CD4-positive, CD25-positive, alpha-beta regulatory T cell (primary cell): Measurements from ENCODE around the gene USP8. TPM values are rescaled to one million over a fixed set of nuclear protein-coding genes. Genes with fewer than 3 reads are reported as not detected.
"Not testable (repeated sequence)": the region's sequence is repeated elsewhere in the genome, so short reads cannot be mapped to it uniquely, and the experiment has no call there.

Experiments used
- ATAC-seq, 2 donors: fragments of 150-1000 bp; cut with Tn5 transposase; one replicate each; pipeline ENCODE4 v1.10.0; 2021; ENCODE audit warnings: low read depth in 2 of 2, moderate number of reproducible peaks in 2 of 2, moderate library complexity in 1 of 2
- DNase-seq, 3 donors: peaks; one replicate each; pipeline versions ENCODE4 v3.0.0 to v3.0.0-alpha.2; 2012 to 2022; ENCODE audit warnings: mixed read lengths in 1 of 3
- H3K27ac ChIP-seq: one replicate; pipeline ENCODE4 v1.7.0; 2013; ENCODE audit warnings: mild to moderate bottlenecking, low read length; ENCODE audit not compliant: insufficient read depth, poor library complexity, severe bottlenecking
- H3K27me3 ChIP-seq: one replicate; pipeline ENCODE4 v1.7.0; 2013; ENCODE audit warnings: low read length; ENCODE audit not compliant: control insufficient read depth, insufficient read depth
- H3K36me3 ChIP-seq: one replicate; pipeline ENCODE4 v1.7.0; 2013; ENCODE audit warnings: mild to moderate bottlenecking, low read length, moderate library complexity; ENCODE audit not compliant: control insufficient read depth, insufficient read depth
- H3K4me1 ChIP-seq: 2 replicates; pipeline ENCODE4 v1.7.0; 2013; ENCODE audit warnings: mild to moderate bottlenecking, low read length; ENCODE audit not compliant: insufficient read depth, control insufficient read depth, poor library complexity, severe bottlenecking
- H3K4me3 ChIP-seq: one replicate; pipeline ENCODE4 v1.7.0; 2013; ENCODE audit warnings: low read depth, mild to moderate bottlenecking, low read length, moderate library complexity
- H3K9me3 ChIP-seq, 2 experiments: 1 replicate in 1 of 2; 2 replicates in 1 of 2; pipeline ENCODE4 v1.7.0; 2013; ENCODE audit warnings: low read length in 2 of 2, mild to moderate bottlenecking in 1 of 2, moderate library complexity in 1 of 2; ENCODE audit not compliant: control insufficient read depth in 2 of 2
- H3K27ac Mint-ChIP-seq, 3 donors: one replicate each; pipeline ENCODE4 v1.8.0; 2020 to 2022; ENCODE audit warnings: mild to moderate bottlenecking in 3 of 3, mixed read lengths in 3 of 3, moderate library complexity in 2 of 3
- H3K27me3 Mint-ChIP-seq: one replicate; pipeline ENCODE4 v1.8.0; 2022; ENCODE audit warnings: mild to moderate bottlenecking, mixed read lengths
- H3K36me3 Mint-ChIP-seq: one replicate; pipeline ENCODE4 v1.8.0; 2020; ENCODE audit warnings: mixed read lengths
- H3K4me1 Mint-ChIP-seq, 4 donors: one replicate each; pipeline ENCODE4 v1.8.0; 2020 to 2022; ENCODE audit warnings: mixed read lengths in 4 of 4, mild to moderate bottlenecking in 1 of 4
- H3K4me3 Mint-ChIP-seq, 4 donors: one replicate each; pipeline ENCODE4 v1.8.0; 2020 to 2022; ENCODE audit warnings: mild to moderate bottlenecking in 4 of 4, mixed read lengths in 4 of 4, moderate library complexity in 3 of 4
- H3K9me3 Mint-ChIP-seq, 7 donors: one replicate each; pipeline ENCODE4 v1.8.0; 2020 to 2022; ENCODE audit warnings: mixed read lengths in 7 of 7, mild to moderate bottlenecking in 3 of 7, moderate library complexity in 2 of 7
- polyA plus RNA-seq, 4 donors: library from polyadenylated mRNA; unstranded; fragments of 300-500 nt; fragmentation: Illumina TruSeq; gene quantifications; one replicate each; pipeline ENCODE4 v1.2.3, GENCODE V29; 2021
- total RNA-seq: library from RNA; stranded (reverse); gene quantifications from one replicate; pipeline ENCODE4 v1.2.3, GENCODE V29; 2022

Gene USP8
- total and polyA plus RNA-seq, 5 donors from 2014 or later = 35.4 to 76.8 (median 48.3) TPM

DNA sequence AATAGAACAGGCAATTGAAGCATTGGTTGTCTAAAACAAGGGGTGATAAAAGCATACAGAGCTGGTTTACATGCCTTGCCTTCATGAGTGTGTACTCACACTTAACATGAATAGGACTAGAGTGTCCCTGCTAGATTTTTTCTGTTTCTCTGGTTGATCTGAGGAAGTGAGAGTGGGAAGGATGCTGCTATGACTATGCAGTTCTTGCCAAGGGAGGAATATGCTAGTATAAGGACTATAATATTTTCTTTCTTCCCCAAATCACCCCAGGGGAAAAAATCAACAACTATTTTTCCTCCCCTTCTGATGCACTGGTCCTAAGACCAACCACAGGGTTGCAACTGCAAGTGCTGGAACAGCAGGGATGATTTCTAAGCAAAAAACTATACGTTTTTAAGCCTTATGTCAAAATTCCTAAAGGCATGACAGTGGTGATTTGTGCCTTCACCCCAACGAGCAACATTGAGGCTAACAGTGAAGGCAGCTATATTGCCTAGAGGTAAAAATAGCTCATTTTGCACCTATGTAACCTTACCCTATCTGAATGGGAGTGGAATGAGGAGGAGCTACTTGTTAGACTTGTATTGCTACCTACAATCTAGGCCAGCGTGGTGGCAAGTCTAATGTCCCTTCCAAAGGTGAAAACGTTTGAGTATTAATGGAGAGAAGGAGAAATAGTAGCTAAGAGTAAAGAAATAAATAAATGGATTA, 33.5 kb upstream of the USP8 start:
- Histone ChIP-seq H3K27me3 (no peaks in the 10 kb centered on the region), H3K27ac (no peak overlapping the region), H3K4me3 (no peak overlapping the region), H3K36me3 (no peaks in the 10 kb centered on the region), H3K4me1 (no peaks in the 10 kb centered on the region), H3K9me3 (no peaks in the 10 kb centered on the region)
- Mint-ChIP-seq H3K9me3 (peaks cover 0 to 1% (median 0%) of the 10 kb centered on the region in 7 donors), H3K36me3 (peaks cover 5% of the 10 kb centered on the region), H3K27me3 (no peaks in the 10 kb centered on the region), H3K4me3 (no peak overlapping the region), H3K27ac (no peak overlapping the region), H3K4me1 (no peaks in the 10 kb centered on the region)
- ATAC-seq (no peak), DNase-seq (no peak)

DNA sequence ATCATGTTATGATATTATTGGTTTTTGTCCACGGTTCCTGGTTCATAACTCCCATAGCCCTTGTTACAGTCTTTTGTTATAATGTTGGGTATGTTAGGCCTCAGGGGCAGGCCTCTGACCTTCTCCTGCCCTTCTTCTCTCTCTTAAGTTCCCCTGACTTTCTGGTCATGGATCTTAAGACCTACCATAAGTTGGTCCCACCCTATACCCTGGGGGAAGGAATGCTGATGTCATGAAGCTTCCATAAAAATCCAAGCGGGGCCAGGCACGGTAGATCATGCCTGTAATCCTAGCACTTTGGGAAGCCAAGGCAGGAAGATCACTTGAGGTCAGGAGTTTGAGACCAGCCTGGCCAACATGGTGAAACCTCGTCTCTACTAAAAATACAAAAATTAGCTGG, 32.6 kb upstream of the USP8 start:
- not testable (repeated sequence) for H3K4me3 ChIP-seq, H3K36me3 Mint-ChIP-seq, H3K9me3 ChIP-seq, H3K4me1 ChIP-seq, H3K4me1 Mint-ChIP-seq, H3K36me3 ChIP-seq, H3K9me3 Mint-ChIP-seq, H3K27ac ChIP-seq, DNase-seq, H3K27me3 Mint-ChIP-seq, ATAC-seq, H3K27ac Mint-ChIP-seq, H3K4me3 Mint-ChIP-seq, H3K27me3 ChIP-seq

DNA sequence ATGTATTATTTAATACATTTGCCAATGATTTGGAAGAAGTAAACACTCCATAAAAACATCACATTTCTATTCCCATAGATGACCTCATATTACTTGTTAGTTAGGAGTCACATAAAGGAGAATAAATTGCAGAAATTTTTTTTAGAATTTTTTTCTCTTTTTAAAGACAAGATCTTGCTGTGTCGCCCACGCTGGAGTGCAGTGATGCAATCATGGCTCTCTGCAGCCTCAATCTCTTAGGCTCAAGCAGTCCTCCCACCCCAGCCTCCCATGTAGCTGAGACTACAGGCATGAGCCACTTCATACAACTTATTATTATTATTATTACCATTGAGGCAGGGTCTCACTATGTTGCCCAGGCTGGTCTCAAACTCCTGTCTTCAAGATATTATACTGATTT, 12.3 kb upstream of the USP8 start:
- Histone ChIP-seq H3K27me3 (no peaks in the 10 kb centered on the region), H3K4me3 (no peak overlapping the region), H3K27ac (no peak overlapping the region), H3K9me3 (no peaks in the 10 kb centered on the region), H3K4me1 (no peaks in the 10 kb centered on the region), H3K36me3 (no peaks in the 10 kb centered on the region)
- Mint-ChIP-seq H3K4me3 (no peak overlapping the region), H3K27ac (no peak overlapping the region), H3K4me1 (peaks cover 0 to under 1% (median 0%) of the 10 kb centered on the region in 4 donors), H3K9me3 (peaks cover 0 to 1% (median 0%) of the 10 kb centered on the region in 7 donors), H3K27me3 (peaks cover 30% of the 10 kb centered on the region), H3K36me3 (no peaks in the 10 kb centered on the region)
- DNase-seq (no peak), ATAC-seq (no peak)

DNA sequence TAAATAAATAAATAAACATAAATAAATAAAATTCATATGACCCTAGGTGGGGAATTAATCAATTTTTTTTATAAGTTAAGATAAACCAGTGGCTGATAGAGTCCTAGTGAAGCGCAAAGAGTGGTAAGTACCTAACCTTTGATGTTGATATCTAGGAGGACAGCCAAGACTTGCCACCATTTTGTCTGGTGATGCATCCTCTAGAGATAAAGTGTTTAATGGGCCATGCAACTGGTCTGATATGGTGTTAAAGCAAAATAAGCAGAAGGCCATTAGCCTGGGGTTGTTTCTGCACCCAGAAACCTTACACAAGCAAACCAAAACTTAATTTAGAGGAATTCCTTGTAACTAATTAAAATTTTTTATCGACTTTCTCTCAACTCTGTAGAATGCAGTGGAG, 9.6 kb upstream of the USP8 start:
- DNase-seq (no peak), ATAC-seq (no peak)
- no peak overlapping the region for H3K4me3 Mint-ChIP-seq
- no peaks in the 10 kb centered on the region for H3K9me3 ChIP-seq
- no peak overlapping the region for H3K4me3 ChIP-seq
- H3K27me3 ChIP-seq = no peaks in the 10 kb centered on the region
- H3K27ac Mint-ChIP-seq = no peak overlapping the region
- no peaks in the 10 kb centered on the region for H3K4me1 ChIP-seq
- peaks cover 0 to 1% (median 0%) of the 10 kb centered on the region in 7 donors for H3K9me3 Mint-ChIP-seq
- no peak overlapping the region for H3K27ac ChIP-seq
- H3K36me3 Mint-ChIP-seq = no peaks in the 10 kb centered on the region
- peaks cover 0 to 4% (median 0%) of the 10 kb centered on the region in 4 donors for H3K4me1 Mint-ChIP-seq
- peaks cover 14% of the 10 kb centered on the region for H3K27me3 Mint-ChIP-seq
- no peaks in the 10 kb centered on the region for H3K36me3 ChIP-seq

DNA sequence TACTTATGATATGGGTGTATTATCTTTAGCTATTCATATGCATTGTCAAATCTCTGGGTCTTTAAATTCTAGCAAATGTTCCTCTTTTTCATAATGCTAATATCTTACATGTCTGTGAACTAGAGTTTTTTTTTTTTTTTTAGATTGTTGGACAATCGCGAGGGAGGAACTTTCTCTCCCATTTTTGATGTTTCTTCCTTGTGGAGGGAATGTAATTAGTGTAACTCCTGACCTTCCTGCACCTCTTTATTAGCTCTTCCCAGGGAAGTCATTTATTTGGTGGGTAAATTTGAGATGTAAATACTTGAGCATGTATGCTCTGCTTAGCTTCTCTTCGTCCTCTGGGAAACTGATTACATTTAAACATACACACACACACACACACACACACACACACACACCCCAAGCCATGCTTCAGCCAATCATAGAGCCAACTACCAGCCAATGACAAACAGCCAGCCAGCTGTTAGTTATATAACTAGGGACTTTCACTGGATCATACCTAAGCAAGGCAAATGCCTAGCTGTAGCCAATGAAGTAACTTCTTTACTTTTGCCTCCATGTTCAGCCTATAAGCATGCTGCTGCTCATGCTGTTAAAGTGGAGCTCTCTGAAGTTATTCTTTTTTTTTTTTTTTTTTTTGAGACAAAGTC, 8.3 kb upstream of the USP8 start:
- Mint-ChIP-seq H3K4me1 (peaks cover 0 to 4% (median 0%) of the 10 kb centered on the region in 4 donors), H3K36me3 (no peaks in the 10 kb centered on the region), H3K27me3 (peaks cover 7% of the 10 kb centered on the region), H3K4me3 (no peak overlapping the region), H3K27ac (no peak overlapping the region), H3K9me3 (no peaks in the 10 kb centered on the region)
- H3K4me1 ChIP-seq = no peaks in the 10 kb centered on the region
- no peaks in the 10 kb centered on the region for H3K36me3 ChIP-seq
- no peak overlapping the region for H3K4me3 ChIP-seq
- no peak for ATAC-seq
- H3K27ac ChIP-seq = no peak overlapping the region
- no peak for DNase-seq
- H3K27me3 ChIP-seq = no peaks in the 10 kb centered on the region
- no peaks in the 10 kb centered on the region for H3K9me3 ChIP-seq

DNA sequence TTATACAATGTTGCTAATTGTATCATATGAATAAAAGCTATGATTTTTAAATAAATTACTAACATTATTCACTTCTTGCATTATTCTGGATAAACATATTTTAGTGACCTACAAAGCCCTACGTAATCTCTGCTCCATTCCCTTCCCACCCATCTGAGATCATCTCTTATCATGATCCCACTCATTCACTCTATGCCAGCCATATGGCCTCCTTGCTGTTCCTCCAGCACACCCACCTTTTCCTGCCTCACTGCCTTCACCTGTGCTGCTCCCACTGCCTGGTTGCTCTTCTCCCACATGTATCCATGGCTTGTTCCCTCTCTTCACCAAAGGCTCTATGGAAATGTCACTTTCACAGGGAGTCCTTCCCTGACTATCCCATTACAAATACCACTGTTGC, 7.3 kb upstream of the USP8 start:
- Histone ChIP-seq H3K4me3 (no peak overlapping the region), H3K4me1 (no peaks in the 10 kb centered on the region), H3K27ac (no peak overlapping the region), H3K27me3 (no peaks in the 10 kb centered on the region), H3K36me3 (no peaks in the 10 kb centered on the region), H3K9me3 (no peaks in the 10 kb centered on the region)
- DNase-seq (no peak), ATAC-seq (no peak)
- H3K4me1 Mint-ChIP-seq = peaks cover 0 to 4% (median 0%) of the 10 kb centered on the region in 4 donors
- H3K27ac Mint-ChIP-seq = peak overlapping the region in 2 of 3 donors; percentile 18 to 70
- no peaks in the 10 kb centered on the region for H3K36me3 Mint-ChIP-seq
- H3K27me3 Mint-ChIP-seq = peaks cover 7% of the 10 kb centered on the region
- no peaks in the 10 kb centered on the region for H3K9me3 Mint-ChIP-seq
- no peak overlapping the region for H3K4me3 Mint-ChIP-seq

DNA sequence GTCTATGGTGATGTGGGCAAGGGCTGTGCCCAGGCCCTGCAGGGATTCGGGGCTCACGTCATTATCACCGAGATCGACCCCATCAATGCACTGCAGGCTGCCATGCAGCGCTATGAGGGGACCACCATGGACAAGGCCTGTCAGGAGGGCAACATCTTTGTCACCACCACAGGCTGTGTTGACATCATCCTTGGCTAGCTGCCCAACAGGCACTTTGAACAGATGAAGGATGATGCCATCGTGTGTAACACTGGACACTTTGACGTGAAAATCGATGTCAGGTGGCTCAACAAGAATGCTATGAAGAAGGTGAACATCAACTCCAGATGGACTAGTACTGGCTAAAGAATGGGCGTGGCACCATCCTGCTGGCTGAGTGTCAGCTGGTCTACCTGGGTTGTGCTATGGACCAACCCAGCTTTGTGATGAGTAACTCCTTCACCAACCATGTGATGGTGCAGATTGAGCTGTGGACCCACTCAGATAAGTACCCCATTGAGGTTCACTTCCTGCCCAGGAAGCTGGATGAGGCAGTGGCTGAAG, 6.1 kb upstream of the USP8 start:
- H3K4me1 ChIP-seq = no peaks in the 10 kb centered on the region
- H3K9me3 Mint-ChIP-seq = no peaks in the 10 kb centered on the region
- peaks cover 0 to 4% (median 0%) of the 10 kb centered on the region in 4 donors for H3K4me1 Mint-ChIP-seq
- H3K27ac Mint-ChIP-seq = no peak overlapping the region
- no peaks in the 10 kb centered on the region for H3K27me3 ChIP-seq
- no peaks in the 10 kb centered on the region for H3K36me3 ChIP-seq
- H3K36me3 Mint-ChIP-seq = no peaks in the 10 kb centered on the region
- no peak overlapping the region for H3K27ac ChIP-seq
- no peak overlapping the region for H3K4me3 Mint-ChIP-seq
- DNase-seq (no peak), ATAC-seq (no peak)
- no peaks in the 10 kb centered on the region for H3K9me3 ChIP-seq
- no peak overlapping the region for H3K4me3 ChIP-seq
- H3K27me3 Mint-ChIP-seq = peaks cover 7% of the 10 kb centered on the region
